ENCODE measurements around the gene ALOXE3.
"Not testable (repeated sequence)": the region's sequence is repeated elsewhere in the genome, so short reads cannot be mapped to it uniquely, and the experiment has no call there.

DNA sequence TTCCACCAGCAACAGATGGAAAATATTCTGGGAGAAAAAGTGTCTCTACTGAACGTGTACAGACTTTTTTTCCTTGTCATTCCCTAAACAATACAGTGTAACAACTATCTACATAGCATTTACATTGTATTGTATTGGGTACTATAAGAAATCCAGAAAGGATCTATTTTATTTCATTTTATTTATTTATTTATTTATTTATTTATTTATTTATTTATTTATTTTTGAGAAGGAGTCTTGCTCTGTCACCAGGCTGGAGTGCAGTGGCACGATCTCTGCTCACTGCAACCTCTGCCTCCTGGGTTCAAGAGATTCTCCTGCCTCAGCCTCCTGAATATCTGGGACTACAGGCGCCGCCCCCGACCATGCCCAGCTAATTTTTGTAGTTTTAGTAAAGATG, 40.4 kb downstream of the ALOXE3 start:
- TF ChIP-seq, protein P1, sequence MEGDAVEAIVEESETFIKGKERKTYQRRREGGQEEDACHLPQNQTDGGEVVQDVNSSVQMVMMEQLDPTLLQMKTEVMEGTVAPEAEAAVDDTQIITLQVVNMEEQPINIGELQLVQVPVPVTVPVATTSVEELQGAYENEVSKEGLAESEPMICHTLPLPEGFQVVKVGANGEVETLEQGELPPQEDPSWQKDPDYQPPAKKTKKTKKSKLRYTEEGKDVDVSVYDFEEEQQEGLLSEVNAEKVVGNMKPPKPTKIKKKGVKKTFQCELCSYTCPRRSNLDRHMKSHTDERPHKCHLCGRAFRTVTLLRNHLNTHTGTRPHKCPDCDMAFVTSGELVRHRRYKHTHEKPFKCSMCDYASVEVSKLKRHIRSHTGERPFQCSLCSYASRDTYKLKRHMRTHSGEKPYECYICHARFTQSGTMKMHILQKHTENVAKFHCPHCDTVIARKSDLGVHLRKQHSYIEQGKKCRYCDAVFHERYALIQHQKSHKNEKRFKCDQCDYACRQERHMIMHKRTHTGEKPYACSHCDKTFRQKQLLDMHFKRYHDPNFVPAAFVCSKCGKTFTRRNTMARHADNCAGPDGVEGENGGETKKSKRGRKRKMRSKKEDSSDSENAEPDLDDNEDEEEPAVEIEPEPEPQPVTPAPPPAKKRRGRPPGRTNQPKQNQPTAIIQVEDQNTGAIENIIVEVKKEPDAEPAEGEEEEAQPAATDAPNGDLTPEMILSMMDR (IDR thresholded peaks at IDR 0.05), result not testable (repeated sequence)
- not testable (repeated sequence) for TF ChIP-seq POLR2AphosphoS5 (IDR thresholded peaks at IDR 0.05)

Data from stomach (tissue), 4 donors.